Fibroblast of lung (primary cell): ENCODE measurements around the gene DENND4A.

Experiments
- EZH2 ChIP-seq: IDR thresholded peaks from 2 replicates; pipeline ENCODE4 v1.5.1; 2012; ENCODE audit warnings: low read length, control low read depth, mild to moderate bottlenecking; ENCODE audit errors: missing control alignments
- TF ChIP-seq, protein P1 (sequence below), 2 donors: IDR thresholded peaks in 1 of 2; conservative IDR thresholded peaks in 1 of 2; 1 replicate in 1 of 2; 2 replicates in 1 of 2; pipeline ENCODE4 v1.5.1; 2011 to 2012; ENCODE audit warnings: low read length in 2 of 2, control low read depth in 1 of 2, inconsistent platforms in 1 of 2, low read depth in 1 of 2, mild to moderate bottlenecking in 1 of 2

DNA sequence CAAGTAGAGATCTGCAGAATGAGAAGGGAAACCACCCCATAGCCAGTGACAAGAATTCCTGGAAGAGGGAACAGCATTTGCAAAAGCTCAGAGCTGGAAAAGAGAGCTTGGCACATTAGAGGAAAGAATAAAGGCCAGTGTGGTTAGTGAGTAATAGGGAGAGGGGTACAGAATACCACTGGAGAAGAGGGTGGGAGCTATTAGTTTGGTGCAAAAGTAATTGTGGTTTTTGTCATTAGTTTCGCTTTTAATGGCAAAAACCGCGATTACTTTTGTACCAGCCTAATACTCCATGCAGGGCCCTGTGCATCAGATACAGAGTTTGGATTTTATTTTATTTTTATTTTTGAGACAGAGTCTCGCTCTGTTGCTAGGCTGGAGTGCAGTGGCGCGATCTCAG, 160.6 kb downstream of the DENND4A start:
- TF ChIP-seq, protein P1, sequence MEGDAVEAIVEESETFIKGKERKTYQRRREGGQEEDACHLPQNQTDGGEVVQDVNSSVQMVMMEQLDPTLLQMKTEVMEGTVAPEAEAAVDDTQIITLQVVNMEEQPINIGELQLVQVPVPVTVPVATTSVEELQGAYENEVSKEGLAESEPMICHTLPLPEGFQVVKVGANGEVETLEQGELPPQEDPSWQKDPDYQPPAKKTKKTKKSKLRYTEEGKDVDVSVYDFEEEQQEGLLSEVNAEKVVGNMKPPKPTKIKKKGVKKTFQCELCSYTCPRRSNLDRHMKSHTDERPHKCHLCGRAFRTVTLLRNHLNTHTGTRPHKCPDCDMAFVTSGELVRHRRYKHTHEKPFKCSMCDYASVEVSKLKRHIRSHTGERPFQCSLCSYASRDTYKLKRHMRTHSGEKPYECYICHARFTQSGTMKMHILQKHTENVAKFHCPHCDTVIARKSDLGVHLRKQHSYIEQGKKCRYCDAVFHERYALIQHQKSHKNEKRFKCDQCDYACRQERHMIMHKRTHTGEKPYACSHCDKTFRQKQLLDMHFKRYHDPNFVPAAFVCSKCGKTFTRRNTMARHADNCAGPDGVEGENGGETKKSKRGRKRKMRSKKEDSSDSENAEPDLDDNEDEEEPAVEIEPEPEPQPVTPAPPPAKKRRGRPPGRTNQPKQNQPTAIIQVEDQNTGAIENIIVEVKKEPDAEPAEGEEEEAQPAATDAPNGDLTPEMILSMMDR (conservative IDR thresholded peaks at IDR 0.05 in 1 of 2, IDR thresholded peaks at IDR 0.05 in 1 of 2; ENCODE audit: low read depth in 1 of 2, low read length in 2 of 2): no peak
- no peak for TF ChIP-seq EZH2
